ENCODE data around the gene OLFM3. TPM values are rescaled to one million over a fixed set of nuclear protein-coding genes. Genes with fewer than 3 reads are reported as not detected.

The OLFM3 gene
- total RNA-seq, 4 donors from 2014 or later: 0.11 to 0.50 TPM; not detected in 2

- Histone ChIP-seq H3K9me3 (no peaks in the 10 kb centered on the region), H3K36me3 (no peaks in the 10 kb centered on the region), H3K27me3 (no peaks in the 10 kb centered on the region), H3K27ac (no peak overlapping the region), H3K4me1 (no peaks in the 10 kb centered on the region), H3K4me3 (replicated peaks in 1 of 3) (no peak overlapping the region)
- WGBS, 2 donors: 93 to 96% methylated on average over 3 of the region's 3 CpGs
- intact Hi-C loops (cut with DNase I): no loop called here
- no peak for DNase-seq
- TF ChIP-seq POLR2A (IDR thresholded peaks at IDR 0.05) (no peak), CTCF (IDR thresholded peaks at IDR 0.05) (no peak)
Observed at GRCh38 chr1:101977266-101977665, 19.5 kb downstream of the OLFM3 start.

- Histone ChIP-seq H3K4me3 (replicated peaks in 1 of 3) (no peak overlapping the region), H3K27me3 (no peaks in the 10 kb centered on the region), H3K9me3 (no peaks in the 10 kb centered on the region), H3K4me1 (no peaks in the 10 kb centered on the region), H3K27ac (no peak overlapping the region), H3K36me3 (no peaks in the 10 kb centered on the region)
- 74 to 88% methylated on average over 3 of the region's 3 CpGs for WGBS, 2 donors
- no peak for TF ChIP-seq POLR2A (IDR thresholded peaks at IDR 0.05)
- TF ChIP-seq CTCF (IDR thresholded peaks at IDR 0.05): no peak
- no peak for DNase-seq
- intact Hi-C loops (cut with DNase I): no loop called here
Observed at GRCh38 chr1:101976161-101976560, 20.6 kb downstream of the OLFM3 start.

GRCh38 chr1:101975371-101975770 lies 21.4 kb downstream of the OLFM3 start:
- intact Hi-C loops (cut with DNase I): no loop called here
- Histone ChIP-seq H3K9me3 (no peaks in the 10 kb centered on the region), H3K27ac (no peak overlapping the region), H3K27me3 (no peaks in the 10 kb centered on the region), H3K36me3 (no peaks in the 10 kb centered on the region), H3K4me3 (replicated peaks in 1 of 3) (no peak overlapping the region), H3K4me1 (no peaks in the 10 kb centered on the region)
- 71 to 74% methylated on average over 3 of the region's 3 CpGs for WGBS, 2 donors
- DNase-seq: no peak
- no peak for TF ChIP-seq POLR2A (IDR thresholded peaks at IDR 0.05)
- no peak for TF ChIP-seq CTCF (IDR thresholded peaks at IDR 0.05)

GRCh38 chr1:101974599-101975274 lies 22.0 kb downstream of the OLFM3 start:
- Histone ChIP-seq H3K27ac (no peak overlapping the region), H3K4me1 (no peaks in the 10 kb centered on the region), H3K9me3 (no peaks in the 10 kb centered on the region), H3K36me3 (no peaks in the 10 kb centered on the region), H3K27me3 (no peaks in the 10 kb centered on the region), H3K4me3 (replicated peaks in 1 of 3) (no peak overlapping the region)
- WGBS, 2 donors: 74 to 77% methylated on average over 3 of the region's 3 CpGs
- TF ChIP-seq POLR2A (IDR thresholded peaks at IDR 0.05): no peak
- TF ChIP-seq CTCF (IDR thresholded peaks at IDR 0.05): no peak
- DNase-seq: no peak
- intact Hi-C loops (cut with DNase I): no loop called here

GRCh38 chr1:101971304-101971703 lies 25.4 kb downstream of the OLFM3 start:
- Histone ChIP-seq H3K4me1 (no peaks in the 10 kb centered on the region), H3K27ac (no peak overlapping the region), H3K4me3 (replicated peaks in 1 of 3) (no peak overlapping the region), H3K36me3 (no peaks in the 10 kb centered on the region), H3K27me3 (no peaks in the 10 kb centered on the region), H3K9me3 (no peaks in the 10 kb centered on the region)
- TF ChIP-seq POLR2A (IDR thresholded peaks at IDR 0.05) (no peak), CTCF (IDR thresholded peaks at IDR 0.05) (no peak)
- DNase-seq: no peak
- intact Hi-C loops (cut with DNase I): no loop called here
- 81 to 85% methylated on average over 1 of the region's 1 CpG for WGBS, 2 donors
